WTC11 (cell line): Measurements from ENCODE around the gene DRP2.

Source experiments
- ATF3 ChIP-seq: sonication (generic); formaldehyde crosslinking; conservative IDR thresholded peaks from 2 replicates; pipeline ENCODE4 v1.8.1; 2022; ENCODE audit warnings: mild to moderate bottlenecking, missing genetic modification reagents
- CREB1 ChIP-seq: sonication (generic); formaldehyde crosslinking; IDR thresholded peaks from 2 replicates; pipeline ENCODE4 v1.8.0; 2023; ENCODE audit warnings: mild to moderate bottlenecking, missing genetic modification reagents
- CREM ChIP-seq: sonication (generic); formaldehyde crosslinking; IDR thresholded peaks from 2 replicates; pipeline ENCODE4 v1.8.1; 2022; ENCODE audit warnings: mild to moderate bottlenecking, missing genetic modification reagents, moderate library complexity
- CTCF ChIP-seq: fragments of 200-600 bp; IDR thresholded peaks from 2 replicates; pipeline ENCODE4 v1.8.0; 2022; ENCODE audit warnings: antibody characterized with exemption
- E2F1 ChIP-seq: sonication (generic); formaldehyde crosslinking; IDR thresholded peaks from 2 replicates; pipeline ENCODE4 v1.8.0; 2022; ENCODE audit warnings: mild to moderate bottlenecking, missing genetic modification reagents
- E2F5 ChIP-seq: sonication (generic); formaldehyde crosslinking; IDR thresholded peaks from 2 replicates; pipeline ENCODE4 v1.8.1; 2022; ENCODE audit warnings: mild to moderate bottlenecking, moderate library complexity, missing genetic modification reagents
- ESRRA ChIP-seq: sonication (generic); formaldehyde crosslinking; IDR thresholded peaks from 2 replicates; pipeline ENCODE4 v1.8.1; 2022; ENCODE audit warnings: mild to moderate bottlenecking, missing genetic modification reagents, borderline replicate concordance
- FOXJ3 ChIP-seq: sonication (generic); formaldehyde crosslinking; IDR thresholded peaks from 2 replicates; pipeline ENCODE4 v1.9.0; 2021; ENCODE audit warnings: missing genetic modification reagents, mild to moderate bottlenecking, borderline replicate concordance
- NFE2L1 ChIP-seq: sonication (generic); formaldehyde crosslinking; IDR thresholded peaks from 2 replicates; pipeline ENCODE4 v1.8.1; 2023; ENCODE audit warnings: missing genetic modification reagents
- SOX15 ChIP-seq: fragments of 250-450 bp; sonication (Bioruptor Pico); IDR thresholded peaks from 2 replicates; pipeline ENCODE4 v1.9.0; 2021; ENCODE audit warnings: mild to moderate bottlenecking
- TP53 ChIP-seq: sonication (generic); formaldehyde crosslinking; IDR thresholded peaks from 2 replicates; pipeline ENCODE4 v1.8.1; 2023; ENCODE audit warnings: mild to moderate bottlenecking, missing genetic modification reagents
- USF1 ChIP-seq: sonication (generic); formaldehyde crosslinking; IDR thresholded peaks from 2 replicates; pipeline ENCODE4 v1.8.0; 2022; ENCODE audit warnings: mild to moderate bottlenecking, missing genetic modification reagents
- ZNF416 ChIP-seq: fragments of 250-450 bp; sonication (Bioruptor Pico); IDR thresholded peaks from 2 replicates; pipeline ENCODE4 v1.9.0; 2021; ENCODE audit warnings: mild to moderate bottlenecking, inconsistent platforms
- TF ChIP-seq, protein P1 (sequence below): sonication (generic); formaldehyde crosslinking; IDR thresholded peaks from 2 replicates; pipeline ENCODE4 v1.8.1; 2022; ENCODE audit warnings: low read depth, missing genetic modification reagents, borderline replicate concordance

GRCh38 chrX:101258259-101258581 lies 38.6 kb downstream of the DRP2 start:
- no peak for TF ChIP-seq CTCF
- no peak for TF ChIP-seq E2F1 (CRISPR knock-in tag)
- no peak for TF ChIP-seq CREB1 (CRISPR knock-in tag)
- no peak for TF ChIP-seq FOXJ3 (CRISPR knock-in tag)
- no peak for TF ChIP-seq ZNF416 (CRISPR knock-in tag)
- no peak for TF ChIP-seq NFE2L1 (CRISPR knock-in tag)
- TF ChIP-seq CREM (CRISPR knock-in tag) = no peak
- TF ChIP-seq, protein P1, sequence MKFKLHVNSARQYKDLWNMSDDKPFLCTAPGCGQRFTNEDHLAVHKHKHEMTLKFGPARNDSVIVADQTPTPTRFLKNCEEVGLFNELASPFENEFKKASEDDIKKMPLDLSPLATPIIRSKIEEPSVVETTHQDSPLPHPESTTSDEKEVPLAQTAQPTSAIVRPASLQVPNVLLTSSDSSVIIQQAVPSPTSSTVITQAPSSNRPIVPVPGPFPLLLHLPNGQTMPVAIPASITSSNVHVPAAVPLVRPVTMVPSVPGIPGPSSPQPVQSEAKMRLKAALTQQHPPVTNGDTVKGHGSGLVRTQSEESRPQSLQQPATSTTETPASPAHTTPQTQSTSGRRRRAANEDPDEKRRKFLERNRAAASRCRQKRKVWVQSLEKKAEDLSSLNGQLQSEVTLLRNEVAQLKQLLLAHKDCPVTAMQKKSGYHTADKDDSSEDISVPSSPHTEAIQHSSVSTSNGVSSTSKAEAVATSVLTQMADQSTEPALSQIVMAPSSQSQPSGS (CRISPR knock-in tag) = no peak
- TF ChIP-seq ATF3 (CRISPR knock-in tag) = no peak
- TF ChIP-seq SOX15 = no peak
- no peak for TF ChIP-seq ESRRA (CRISPR knock-in tag)
- TF ChIP-seq TP53 (CRISPR knock-in tag) = no peak
- no peak for TF ChIP-seq USF1
- no peak for TF ChIP-seq E2F5 (CRISPR knock-in tag)
